ENCODE measurements around the gene SLC47A2.

The SLC47A2 gene

GRCh38 chr17:19646788-19647696 is 69.3 kb downstream of the SLC47A2 start:
- DNase-seq (ENCODE audit: low spot score): no peak

- DNase-seq (ENCODE audit: low spot score): no peak
Measured at GRCh38 chr17:19645734-19646201, 70.6 kb downstream of the SLC47A2 start.

- DNase-seq (ENCODE audit: low spot score): no peak
Measured at GRCh38 chr17:19644493-19645210, 71.7 kb downstream of the SLC47A2 start.

- DNase-seq (ENCODE audit: low spot score): no peak
Measured at GRCh38 chr17:19642373-19642893, 74.0 kb downstream of the SLC47A2 start.

GRCh38 chr17:19641687-19642372 is 74.6 kb downstream of the SLC47A2 start:
- DNase-seq (ENCODE audit: low spot score): no peak

GRCh38 chr17:19631905-19632304 is 84.5 kb downstream of the SLC47A2 start:
- DNase-seq (ENCODE audit: low spot score): no peak

- DNase-seq (ENCODE audit: low spot score): no peak
Measured at GRCh38 chr17:19630661-19631060, 85.7 kb downstream of the SLC47A2 start.

- DNase-seq (ENCODE audit: low spot score): no peak
Measured at GRCh38 chr17:19630035-19630434, 86.3 kb downstream of the SLC47A2 start.

GRCh38 chr17:19629449-19629848 is 86.9 kb downstream of the SLC47A2 start:
- no peak for DNase-seq (ENCODE audit: low spot score)

Small RNA genes within 50 kb of the gene (small RNA-seq; reads per million reads assigned to genes)
- gene RF00322: 0 reads per million in 2 experiments

All from SK-N-DZ (cell line).